HCT116 (cell line): ENCODE measurements around the gene SLC27A3. TPM values are rescaled to one million over a fixed set of nuclear protein-coding genes. Genes with fewer than 3 reads are reported as not detected.

Experiments
- ATAC-seq: fragments of 200-7000 bp; cut with Tn5 transposase; 2 replicates; pipeline ENCODE4 v1.9.1; 2020; ENCODE audit warnings: mild to moderate bottlenecking, moderate library complexity
- BruUV-seq: library from RNA; stranded (reverse); fragments of 400-500 nt; replicated peaks from 2 replicates; lab custom pipeline; 2021; lab: Mats Ljungman, UMichigan
- CTCF ChIA-PET: fragments of 300-600 bp; sonication (Branson Sonifier 250); formaldehyde crosslinking; loops from one replicate; lab custom pipeline; 2021; ENCODE audit warnings: antibody characterized with exemption; lab: Charles Lee
- POLR2A ChIA-PET: fragments of 300-600, 350-600 bp; sonication (Branson Sonifier 250); formaldehyde crosslinking; loops from one replicate; lab custom pipeline; 2021; ENCODE audit warnings: antibody characterized with exemption; lab: Charles Lee
- RAD21 ChIA-PET, 2 experiments: fragments of 300-600 bp; sonication (Branson Sonifier 250); formaldehyde crosslinking; loops; one replicate each; lab custom pipeline; 2023; ENCODE audit warnings: low total read pairs in 2 of 2; ENCODE audit not compliant: uncharacterized antibody in 2 of 2, unreplicated experiment in 2 of 2, low non-redundant PET in 1 of 2; lab: Charles Lee
- DNase-seq: peaks from one replicate; pipeline ENCODE4 v3.0.0-alpha.2; 2010; ENCODE audit warnings: low read depth, low spot score
- H2AFZ ChIP-seq: fragments of 200-600 bp; shearing (Covaris generic), sonication (generic); 2 replicates; pipeline ENCODE4 v1.6.1; 2017; ENCODE audit warnings: low read depth, mixed run types, mixed read lengths, antibody characterized with exemption, low read length; ENCODE audit not compliant: poor library complexity, severe bottlenecking
- H3K27ac ChIP-seq: 2 replicates; pipeline ENCODE4 v1.5.1; 2012; ENCODE audit warnings: low read depth, low read length
- H3K27me3 ChIP-seq: fragments of 200-600 bp; sonication (generic); 2 replicates; pipeline ENCODE4 v1.6.1; 2016; ENCODE audit warnings: mixed run types, low read length, mixed read lengths; ENCODE audit not compliant: insufficient read depth
- H3K36me3 ChIP-seq, 2 experiments: fragments of 200-500 bp in 1 of 2; fragments of 200-600 bp in 1 of 2; sonication (Bioruptor generic) in 1 of 2; sonication (generic) in 1 of 2; 2 replicates each; pipeline versions ENCODE4 v1.5.1 to v1.6.1; 2014 to 2016; ENCODE audit warnings: low read length in 2 of 2, inconsistent platforms in 1 of 2, mixed read lengths in 1 of 2, mixed run types in 1 of 2; ENCODE audit not compliant: insufficient read depth in 2 of 2, control insufficient read depth in 1 of 2
- H3K4me1 ChIP-seq, 2 experiments: fragments of 200-600 bp in 1 of 2; sonication (generic) in 1 of 2; 2 replicates each; pipeline versions ENCODE4 v1.5.1 to v1.6.1; 2012 to 2017; ENCODE audit warnings: low read length in 2 of 2, inconsistent platforms in 1 of 2, mild to moderate bottlenecking in 1 of 2, mixed read lengths in 1 of 2, mixed run types in 1 of 2, moderate library complexity in 1 of 2; ENCODE audit not compliant: insufficient read depth in 2 of 2, control insufficient read depth in 1 of 2
- H3K4me2 ChIP-seq: fragments of 200-600 bp; sonication (generic); 2 replicates; pipeline ENCODE4 v1.6.1; 2017; ENCODE audit warnings: mixed run types, low read length, mixed read lengths
- H3K4me3 ChIP-seq, 2 experiments: fragments of 200-600 bp in 1 of 2; sonication (generic) in 1 of 2; replicated peaks in 1 of 2; 2 replicates each; pipeline ENCODE4 v1.5.1; 2011 to 2016; ENCODE audit warnings: low read length in 2 of 2, control low read depth in 1 of 2, low read depth in 1 of 2, mild to moderate bottlenecking in 1 of 2, mixed read lengths in 1 of 2, mixed run types in 1 of 2
- H3K79me2 ChIP-seq: fragments of 200-600 bp; sonication (generic); 2 replicates; pipeline ENCODE4 v1.6.1; 2017; ENCODE audit warnings: mild to moderate bottlenecking, mixed run types, low read length, moderate library complexity, mixed read lengths; ENCODE audit not compliant: insufficient read depth
- H3K9ac ChIP-seq: fragments of 200-600 bp; sonication (generic); 2 replicates; pipeline ENCODE4 v1.6.1; 2016; ENCODE audit warnings: low read length, mixed read lengths
- H3K9me2 ChIP-seq: fragments of 200-600 bp; sonication (generic), shearing (Covaris generic); 2 replicates; pipeline ENCODE4 v1.6.1; 2017; ENCODE audit warnings: mixed run types, mild to moderate bottlenecking, moderate library complexity; ENCODE audit not compliant: insufficient read depth
- H3K9me3 ChIP-seq, 2 experiments: fragments of 200-500 bp in 1 of 2; fragments of 200-600 bp in 1 of 2; sonication (Bioruptor generic) in 1 of 2; sonication (generic) in 1 of 2; 2 replicates each; pipeline ENCODE4 v1.6.1; 2014 to 2017; ENCODE audit warnings: low read length in 2 of 2, mixed read lengths in 2 of 2, inconsistent platforms in 1 of 2, low read depth in 1 of 2, mild to moderate bottlenecking in 1 of 2, mixed run types in 1 of 2, moderate library complexity in 1 of 2; ENCODE audit not compliant: control insufficient read depth in 1 of 2, insufficient read depth in 1 of 2
- H4K20me1 ChIP-seq: fragments of 200-600 bp; sonication (generic), shearing (Covaris generic); 2 replicates; pipeline ENCODE4 v1.6.1; 2017; ENCODE audit warnings: mixed run types, mild to moderate bottlenecking, moderate library complexity; ENCODE audit not compliant: insufficient read depth
- ATF3 ChIP-seq: IDR thresholded peaks from 2 replicates; pipeline ENCODE4 v1.6.1; 2012
- POLR2AphosphoS5 ChIP-seq: IDR thresholded peaks from 2 replicates; pipeline ENCODE4 v1.6.1; 2011; ENCODE audit warnings: mild to moderate bottlenecking, low read depth, low read length, moderate library complexity
- RAD21 ChIP-seq: IDR thresholded peaks from 2 replicates; pipeline ENCODE4 v1.6.1; 2012; ENCODE audit warnings: low read depth, mild to moderate bottlenecking
- REST ChIP-seq: IDR thresholded peaks from 2 replicates; pipeline ENCODE4 v1.6.1; 2012; ENCODE audit warnings: low read depth
- intact Hi-C: fragments of 100-400 bp; cut with micrococcal nuclease; formaldehyde crosslinking; loops from 2 replicates; pipeline ENCODE4 v1.10.0; 2022
- total RNA-seq: library from RNA; stranded (reverse); gene quantifications from one replicate; pipeline ENCODE4 v1.2.1, GENCODE V29; 2021; ENCODE audit not compliant: unreplicated experiment
- TF ChIP-seq, protein P1 (sequence below): IDR thresholded peaks from 2 replicates; pipeline ENCODE4 v1.6.1; 2011; ENCODE audit warnings: mild to moderate bottlenecking, low read length, moderate library complexity; ENCODE audit not compliant: insufficient replicate concordance; ENCODE audit errors: extremely low read depth

Gene SLC27A3
- total RNA-seq, 1 experiment from 2014 or later: 14.3 TPM

GRCh38 chr1:153794624-153795329 is 19.6 kb downstream of the SLC27A3 start:
- TF ChIP-seq ATF3: no peak
- TF ChIP-seq, protein P1, sequence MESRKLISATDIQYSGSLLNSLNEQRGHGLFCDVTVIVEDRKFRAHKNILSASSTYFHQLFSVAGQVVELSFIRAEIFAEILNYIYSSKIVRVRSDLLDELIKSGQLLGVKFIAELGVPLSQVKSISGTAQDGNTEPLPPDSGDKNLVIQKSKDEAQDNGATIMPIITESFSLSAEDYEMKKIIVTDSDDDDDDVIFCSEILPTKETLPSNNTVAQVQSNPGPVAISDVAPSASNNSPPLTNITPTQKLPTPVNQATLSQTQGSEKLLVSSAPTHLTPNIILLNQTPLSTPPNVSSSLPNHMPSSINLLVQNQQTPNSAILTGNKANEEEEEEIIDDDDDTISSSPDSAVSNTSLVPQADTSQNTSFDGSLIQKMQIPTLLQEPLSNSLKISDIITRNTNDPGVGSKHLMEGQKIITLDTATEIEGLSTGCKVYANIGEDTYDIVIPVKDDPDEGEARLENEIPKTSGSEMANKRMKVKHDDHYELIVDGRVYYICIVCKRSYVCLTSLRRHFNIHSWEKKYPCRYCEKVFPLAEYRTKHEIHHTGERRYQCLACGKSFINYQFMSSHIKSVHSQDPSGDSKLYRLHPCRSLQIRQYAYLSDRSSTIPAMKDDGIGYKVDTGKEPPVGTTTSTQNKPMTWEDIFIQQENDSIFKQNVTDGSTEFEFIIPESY: no peak
- no peak for TF ChIP-seq REST
- TF ChIP-seq RAD21: no peak
- TF ChIP-seq POLR2AphosphoS5: no peak
- Histone ChIP-seq H3K27ac (no peak overlapping the region), H3K36me3 (no peaks in the 10 kb centered on the region), H3K27me3 (no peaks in the 10 kb centered on the region), H2AFZ (no peak overlapping the region), H3K79me2 (no peaks in the 10 kb centered on the region), H3K4me2 (no peak overlapping the region), H3K4me1 (peaks cover 0 to 8% of the 10 kb centered on the region in 2 experiments; a peak in 1 of 4 replicates), H3K4me3 (no peak overlapping the region), H3K9me2 (no peaks in the 10 kb centered on the region), H4K20me1 (no peaks in the 10 kb centered on the region), H3K9me3 (no peaks in the 10 kb centered on the region), H3K9ac (no peak overlapping the region)
- ChIA-PET RAD21 (no interaction called here), POLR2A (no interaction called here), CTCF (no interaction called here)
- intact Hi-C loops: loop anchor here (5.0 kb wide), 1 partner anchor 173 kb away; the partner anchor contains the start of gene CREB3L4
- BruUV-seq: no TSS peak
- no peak for ATAC-seq
- no peak for DNase-seq
